OCI-M1 (cell line): ENCODE data around the gene COL5A1.
"Not testable (repeated sequence)": the region's sequence is repeated elsewhere in the genome, so short reads cannot be mapped to it uniquely, and the experiment has no call there.

Experiments
- DNase-seq: peaks from one replicate; lab custom pipeline; 2025; lab: John Stamatoyannopoulos, UW

The COL5A1 gene

DNA sequence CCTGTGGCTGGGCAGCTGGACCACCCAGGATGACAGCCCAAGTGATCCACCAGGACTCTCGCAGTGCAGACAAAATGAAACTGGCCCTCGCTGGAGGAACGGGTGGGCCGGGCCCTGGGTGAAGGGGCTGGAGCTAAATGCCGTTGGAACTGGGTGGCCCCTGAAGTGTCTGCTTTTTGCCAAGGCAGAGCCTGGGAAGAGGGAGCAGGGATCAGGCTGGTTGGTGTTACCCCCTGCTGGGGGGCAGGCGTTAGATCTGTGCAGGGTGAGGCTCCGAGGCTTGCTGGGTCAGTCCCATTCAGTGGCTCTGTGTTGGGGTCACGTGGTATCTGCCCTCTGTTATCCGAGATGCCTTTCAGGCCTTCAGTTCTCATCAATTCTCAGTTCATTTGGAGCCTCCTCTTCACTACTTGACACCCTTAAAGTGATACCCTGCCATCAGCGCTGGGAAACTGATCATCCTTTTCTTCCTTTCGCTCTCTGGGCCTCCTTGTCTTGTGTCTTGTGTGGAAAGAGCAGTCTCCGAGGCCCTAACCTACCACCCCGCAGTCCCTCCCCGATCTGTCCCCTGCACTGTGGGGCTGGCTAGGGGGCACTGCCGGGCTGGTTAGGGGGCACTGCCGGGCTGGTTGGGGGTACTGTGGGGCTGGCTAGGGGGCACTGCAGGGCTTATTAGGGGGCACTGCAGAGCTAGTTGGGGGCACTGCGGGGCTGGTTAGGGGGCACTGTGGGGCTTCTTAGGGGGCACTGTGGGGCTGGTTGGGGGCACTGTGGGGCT lies 37.3 kb downstream of the COL5A1 start:
- no peak for DNase-seq

DNA sequence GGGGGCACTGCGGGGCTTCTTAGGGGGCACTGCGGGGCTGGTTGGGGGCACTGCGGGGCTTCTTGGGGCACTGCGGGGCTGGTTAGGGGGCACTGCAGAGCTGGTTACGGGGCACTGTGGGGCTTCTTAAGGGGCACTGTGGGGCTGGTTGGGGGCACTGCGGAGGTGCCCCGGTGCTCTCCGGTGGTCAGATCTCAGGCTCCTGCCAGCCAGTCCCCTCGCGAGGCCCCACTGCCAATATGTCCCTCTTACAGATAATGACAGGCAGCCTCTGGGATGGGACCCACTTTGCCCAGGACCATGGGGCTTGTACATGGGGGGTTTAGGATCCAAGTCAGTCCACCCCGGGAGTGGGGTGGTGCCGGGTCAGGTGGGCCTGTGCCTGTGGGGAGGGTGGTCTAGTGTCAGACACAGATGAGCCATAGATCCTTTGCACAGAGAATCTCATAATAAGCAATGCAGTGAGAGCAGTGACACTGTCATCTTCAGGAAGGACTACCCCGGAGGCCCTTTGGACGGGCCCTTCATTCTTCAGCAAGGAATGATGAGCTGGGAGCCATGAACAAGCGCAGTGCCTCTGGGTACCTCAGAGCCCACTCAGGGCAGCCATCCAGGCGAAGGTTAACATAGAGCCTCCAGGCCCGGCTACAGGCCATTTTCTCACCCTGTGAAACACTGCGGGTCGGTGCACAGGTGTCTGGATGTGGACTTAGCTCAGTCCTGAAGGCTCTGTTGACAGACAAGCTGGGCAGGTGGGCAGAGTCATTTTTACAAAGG lies 38.2 kb downstream of the COL5A1 start:
- DNase-seq = no peak

DNA sequence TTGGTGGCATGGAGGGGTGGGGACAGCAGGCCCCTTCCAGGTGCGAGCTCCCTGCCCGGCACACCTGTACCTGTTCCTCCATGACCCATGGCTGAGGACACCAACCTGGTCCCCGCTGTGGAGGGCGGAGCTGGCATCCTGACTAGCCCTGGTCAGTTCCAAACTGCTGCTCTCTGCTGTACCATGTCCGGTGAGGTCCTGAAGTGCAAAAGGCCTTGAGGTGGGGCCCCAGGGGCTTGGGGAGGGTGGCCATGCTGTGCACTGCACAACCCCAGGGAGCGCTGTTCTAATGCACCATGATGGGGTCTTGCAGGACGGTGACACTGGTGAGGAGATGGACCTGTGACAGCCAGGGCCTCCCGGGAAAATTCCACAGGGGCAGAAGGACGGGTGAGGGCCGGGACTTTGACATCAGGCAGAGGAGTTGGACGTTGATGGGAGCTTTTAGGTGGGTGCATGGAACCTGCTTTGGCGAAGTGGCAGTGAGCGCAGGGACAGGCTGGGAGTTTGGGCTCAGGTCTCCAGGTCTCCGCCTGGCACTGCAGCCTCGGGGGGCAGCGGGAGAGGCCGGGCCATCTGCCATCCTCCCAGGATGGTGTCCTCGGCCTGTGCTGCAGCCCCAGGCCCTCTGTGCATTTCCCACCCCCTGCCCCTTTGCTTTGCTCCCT lies 38.9 kb downstream of the COL5A1 start:
- DNase-seq = no peak

DNA sequence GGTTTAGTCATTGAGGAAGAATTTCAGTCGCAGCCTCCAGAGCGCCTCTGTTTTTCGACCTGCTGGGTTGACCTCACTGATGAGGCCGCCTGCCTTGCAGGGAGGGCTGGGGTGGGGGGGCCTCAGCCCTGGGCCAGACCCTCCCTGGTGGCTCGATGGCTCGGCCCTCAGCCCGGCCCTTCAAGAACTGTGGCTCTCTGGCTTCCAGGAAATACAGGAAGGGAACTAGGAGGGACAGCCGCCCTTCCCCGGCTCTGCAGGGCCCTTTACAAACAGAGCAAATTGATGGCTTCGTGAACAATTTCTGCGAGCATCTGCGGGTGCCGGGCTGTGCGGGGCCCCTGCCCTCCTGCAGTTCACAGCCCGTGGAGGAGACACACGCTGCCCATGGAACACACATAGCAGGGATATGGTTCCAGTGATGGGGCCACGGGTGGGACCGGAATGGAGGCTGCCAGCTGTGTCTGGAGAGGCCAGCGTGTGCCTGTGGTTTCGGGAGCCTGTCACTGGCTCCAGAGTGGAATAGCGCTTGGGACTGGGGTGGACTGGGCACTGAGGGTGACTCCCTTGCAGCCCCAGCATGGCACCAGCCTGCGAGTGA lies 39.6 kb downstream of the COL5A1 start:
- no peak for DNase-seq

DNA sequence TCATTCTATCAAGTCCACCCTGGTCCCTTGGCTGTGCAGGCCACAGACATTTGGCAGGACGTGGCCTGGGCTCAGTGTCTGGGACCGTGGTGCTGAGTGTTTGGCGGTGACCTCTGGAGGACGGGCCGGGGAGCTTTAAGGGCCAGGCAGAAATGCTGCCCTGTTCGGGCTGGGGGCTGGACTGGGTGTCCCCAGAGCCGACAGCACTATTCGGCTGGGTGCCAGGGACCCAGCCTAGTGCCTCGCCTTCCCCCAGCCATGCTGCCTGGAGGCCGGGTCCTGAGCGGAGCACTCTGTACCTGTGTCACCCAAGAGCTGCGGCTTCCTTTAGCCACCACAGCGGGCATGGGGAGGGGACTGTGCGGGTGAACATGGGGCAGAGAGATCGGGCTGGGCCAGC lies 40.4 kb downstream of the COL5A1 start:
- no peak for DNase-seq

DNA sequence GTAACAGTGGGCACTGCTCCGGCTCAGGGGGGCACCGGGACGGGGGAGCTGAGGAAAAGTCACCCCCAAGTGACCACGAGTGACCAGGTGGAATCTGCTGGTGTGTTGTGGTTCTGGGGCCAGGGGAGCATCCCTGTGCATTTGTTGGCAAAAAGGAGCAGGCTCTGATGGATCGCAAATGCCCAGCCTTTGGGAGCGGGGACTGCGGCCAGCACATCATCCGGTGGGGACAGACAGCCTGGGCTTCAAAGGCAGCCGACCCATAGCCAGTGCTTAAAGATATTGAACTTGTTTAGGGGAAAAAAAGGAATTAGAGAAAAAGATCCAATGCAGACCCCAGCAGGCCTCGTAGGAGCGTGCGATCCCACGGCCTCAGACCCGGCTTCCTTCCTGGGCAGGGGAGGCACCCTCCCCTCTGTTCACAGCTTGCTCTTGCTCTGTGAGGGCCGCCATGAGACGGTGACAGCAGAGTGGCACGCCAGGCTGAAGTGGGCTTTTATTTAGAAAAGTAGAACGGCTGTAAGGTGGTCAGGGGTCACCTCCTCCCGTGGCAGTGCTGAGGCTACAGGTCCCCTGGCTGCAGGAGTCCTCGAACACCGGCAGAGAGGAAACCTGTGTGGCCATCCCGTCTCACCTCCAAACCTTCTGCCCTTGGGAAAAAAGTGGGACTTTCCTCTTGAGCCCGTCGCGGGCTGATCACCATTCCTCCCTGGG lies 41.2 kb downstream of the COL5A1 start:
- no peak for DNase-seq

DNA sequence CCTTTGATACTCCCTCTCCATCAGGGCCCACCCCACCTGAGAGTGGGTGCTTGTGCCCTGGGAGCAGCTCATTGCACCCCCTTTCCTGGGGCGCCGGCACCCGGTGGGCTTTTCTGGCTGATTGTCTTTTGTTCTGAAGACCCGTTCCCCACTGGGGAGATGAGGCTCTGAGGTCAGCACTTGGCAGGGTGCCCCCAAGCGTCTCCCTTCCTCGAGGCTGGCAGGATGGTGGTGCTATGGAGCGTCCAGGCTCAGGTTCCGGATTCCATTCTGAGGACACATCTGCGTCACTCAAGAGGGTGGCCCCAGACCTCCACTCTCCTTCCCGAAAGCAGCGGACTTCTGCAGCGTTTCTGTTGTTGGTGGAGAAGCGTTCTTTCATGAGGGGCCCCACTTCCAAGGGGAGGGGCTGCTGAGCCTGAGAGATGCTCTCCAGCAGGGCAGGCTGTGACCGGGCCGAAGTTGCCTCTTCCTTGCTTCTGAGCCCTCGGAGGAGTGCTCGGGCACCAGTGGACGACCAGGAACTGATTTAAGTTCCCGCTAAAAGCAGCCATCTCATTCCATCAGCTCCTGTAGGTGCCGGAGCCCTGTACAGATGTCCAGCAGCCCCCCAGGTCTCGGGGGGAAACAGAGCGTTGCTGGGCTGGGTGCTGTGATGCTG lies 42.2 kb downstream of the COL5A1 start:
- DNase-seq = no peak

DNA sequence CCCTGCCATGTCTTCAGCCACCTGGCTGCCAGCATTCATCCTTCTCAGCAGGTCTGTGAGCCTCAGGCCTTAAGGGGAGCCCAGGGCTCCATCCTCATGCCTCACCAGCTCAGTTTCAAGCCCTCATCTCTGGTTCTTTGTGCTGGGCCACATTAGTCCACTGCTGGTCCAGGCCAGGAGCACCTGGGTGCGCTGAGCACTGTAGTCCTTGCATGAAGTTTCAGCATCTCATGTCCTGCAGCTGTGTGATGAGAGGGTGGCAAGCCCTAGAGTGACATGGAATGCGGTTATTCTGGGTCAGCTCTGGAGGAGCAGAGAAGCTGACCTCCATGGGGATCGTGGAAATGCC lies 42.7 kb downstream of the COL5A1 start:
- no peak for DNase-seq

DNA sequence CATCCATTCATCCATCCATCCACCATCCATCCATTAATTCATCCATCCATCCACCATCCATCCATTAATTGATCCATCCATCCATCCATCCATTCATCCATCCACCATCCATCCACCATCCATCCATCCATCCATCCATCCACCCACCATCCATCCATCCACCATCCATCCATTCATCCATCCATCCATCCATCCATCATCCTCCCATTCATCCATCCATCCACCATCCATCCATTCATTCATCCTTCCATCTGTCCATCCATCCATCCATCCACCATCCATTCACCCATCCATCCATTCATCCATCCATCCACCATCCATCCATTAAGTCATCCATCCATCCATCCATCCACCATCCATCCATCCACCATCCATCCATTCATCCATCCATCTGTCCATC lies 43.3 kb downstream of the COL5A1 start:
- DNase-seq = not testable (repeated sequence)

DNA sequence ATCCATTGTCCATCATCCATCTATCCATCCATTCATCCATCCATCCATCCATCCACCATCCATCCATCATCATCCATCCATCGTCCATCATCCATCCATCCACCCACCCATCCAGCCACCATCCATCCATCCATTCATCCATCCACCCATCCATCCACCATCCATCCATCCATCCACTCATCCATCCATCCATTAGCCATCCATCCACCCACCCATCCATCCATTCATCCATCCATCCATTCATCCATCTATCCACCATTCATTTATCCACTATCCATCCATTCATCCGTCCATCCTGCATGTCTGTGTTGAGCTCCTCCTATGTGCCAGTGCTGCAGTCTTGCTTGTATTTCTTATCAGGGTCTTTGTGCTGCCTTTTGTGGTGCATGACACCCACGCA lies 44.2 kb downstream of the COL5A1 start:
- no peak for DNase-seq

DNA sequence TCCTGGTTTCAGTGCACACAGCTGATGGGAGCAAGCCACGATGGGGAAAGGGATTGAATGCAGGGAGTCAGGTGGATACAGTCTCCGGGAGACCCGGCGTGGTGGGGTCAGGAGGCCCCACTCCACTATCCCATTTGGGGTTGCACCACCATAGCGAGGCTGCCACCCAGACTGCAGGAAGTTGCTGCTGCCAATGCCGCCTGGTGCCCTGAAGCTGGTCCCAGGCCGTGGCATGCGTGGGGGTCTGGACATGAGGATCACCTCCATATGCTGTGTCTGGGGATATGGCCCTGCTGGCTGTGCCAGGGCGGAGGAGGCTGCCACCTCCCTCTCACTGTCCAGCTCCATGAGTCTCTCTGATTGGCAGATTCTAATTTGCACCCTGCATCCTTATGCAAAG lies 45.3 kb downstream of the COL5A1 start:
- DNase-seq = no peak

DNA sequence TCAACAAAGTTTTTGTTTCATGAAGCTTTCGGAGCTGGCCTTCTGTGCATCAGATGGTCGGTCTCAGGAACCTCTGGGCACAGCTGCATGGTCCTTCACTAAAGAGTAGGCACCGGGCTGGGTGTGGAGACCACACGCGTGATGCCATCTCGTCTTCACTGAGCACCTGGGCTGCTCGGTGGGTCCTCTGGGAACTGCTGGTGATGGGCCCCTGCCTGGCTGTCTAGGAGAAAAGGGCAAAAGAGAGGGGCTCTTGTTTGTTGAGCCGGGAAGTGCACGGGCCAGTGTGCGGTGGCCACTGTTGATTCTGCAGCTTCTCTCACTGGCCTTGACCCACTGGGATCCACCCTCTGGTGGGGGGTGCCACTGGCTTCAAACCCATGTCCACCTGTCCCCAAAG lies 46.0 kb downstream of the COL5A1 start:
- DNase-seq = no peak

DNA sequence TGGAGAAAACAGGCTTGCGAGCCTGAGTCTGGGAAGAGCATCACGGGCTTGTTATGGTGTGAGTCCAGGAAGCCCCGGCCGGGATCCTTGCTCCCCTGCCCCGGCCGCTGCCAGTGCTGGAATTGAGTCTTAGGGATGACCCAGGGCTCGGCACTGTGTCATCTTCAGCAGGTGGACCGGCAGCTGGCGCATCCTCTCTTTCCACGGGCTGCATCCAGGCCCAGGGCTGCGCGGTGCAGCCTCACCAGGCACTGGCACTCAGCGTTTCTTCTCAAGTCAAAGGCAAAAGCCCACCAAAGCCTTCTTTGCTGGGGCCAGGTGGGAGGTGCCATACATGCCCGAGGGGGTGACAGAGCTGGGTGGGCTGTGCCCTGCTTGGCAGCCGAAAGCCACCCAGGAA lies 46.6 kb downstream of the COL5A1 start:
- DNase-seq = no peak

DNA sequence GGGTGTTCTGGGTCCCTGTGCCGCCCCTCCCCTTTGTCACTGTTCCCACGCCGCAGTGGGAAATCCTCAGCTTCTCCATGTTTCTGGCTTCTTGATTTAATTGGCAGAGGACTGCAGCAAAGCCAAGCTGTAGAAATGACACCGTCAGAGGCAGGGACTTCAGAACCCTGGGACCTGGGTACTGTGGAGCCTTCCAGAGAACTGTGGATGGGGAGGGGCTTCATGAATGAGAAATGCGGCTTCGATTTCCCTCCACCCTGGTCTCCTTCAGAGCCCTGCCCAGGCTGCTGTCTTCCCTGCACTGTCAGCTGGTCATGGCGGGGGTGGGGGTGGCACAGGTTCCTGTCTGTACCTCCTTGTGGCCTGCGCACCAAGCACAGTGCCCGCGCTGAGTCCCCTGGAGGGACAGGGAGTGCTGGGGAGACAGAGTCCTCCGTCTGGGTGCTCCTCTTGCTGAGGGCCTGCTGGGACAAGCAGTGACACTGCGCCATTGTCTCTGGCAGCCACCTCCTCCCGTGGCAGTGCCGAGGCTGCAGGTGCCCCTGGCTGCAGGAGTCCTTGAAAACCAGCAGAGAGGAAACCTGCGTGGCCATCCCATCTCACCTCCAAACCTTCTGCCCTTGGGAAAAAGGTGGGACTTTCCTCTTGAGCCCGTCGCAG lies 47.2 kb downstream of the COL5A1 start:
- DNase-seq = no peak

DNA sequence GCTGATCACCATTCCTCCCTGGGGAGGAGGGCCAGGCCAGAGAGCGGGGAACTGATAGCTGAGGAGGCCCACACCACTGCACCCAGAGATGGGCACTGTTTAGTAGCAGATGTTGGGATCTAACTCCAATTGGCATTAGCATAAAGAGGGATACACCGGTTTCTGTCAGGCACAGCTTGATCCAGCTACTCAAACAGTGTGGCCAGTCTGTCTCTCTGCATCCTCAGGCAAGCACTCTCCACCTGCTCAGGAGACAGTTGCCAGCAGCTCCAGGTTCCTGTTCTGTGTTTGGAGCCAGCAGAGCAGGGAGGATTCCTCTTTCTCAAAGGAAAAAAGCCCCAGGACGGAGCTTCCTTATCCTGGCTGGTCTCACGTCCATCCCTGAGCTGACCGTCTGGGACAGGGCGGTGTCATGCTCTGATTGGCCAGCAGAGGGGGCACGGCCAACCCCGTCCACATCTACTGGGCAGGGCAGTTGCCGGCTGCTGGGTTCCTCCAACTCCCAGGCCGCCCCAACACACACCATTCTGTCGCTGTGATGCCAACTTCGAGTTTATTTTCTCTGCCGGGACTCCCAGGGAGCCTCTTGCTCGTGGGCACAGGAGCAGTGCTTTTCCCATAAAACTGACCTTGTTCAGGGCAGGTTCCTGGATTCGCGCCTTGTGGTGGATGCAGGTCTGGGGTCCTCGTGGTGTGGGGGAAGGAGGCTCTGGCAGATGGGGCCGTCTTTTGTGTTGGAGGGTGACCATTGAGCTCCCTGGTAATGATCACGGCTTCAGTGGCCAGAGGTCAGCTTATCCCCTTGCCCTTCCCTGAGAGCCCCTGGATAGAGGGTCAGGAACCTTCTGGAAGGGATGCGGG lies 47.9 kb downstream of the COL5A1 start:
- DNase-seq = peak; percentile 58

DNA sequence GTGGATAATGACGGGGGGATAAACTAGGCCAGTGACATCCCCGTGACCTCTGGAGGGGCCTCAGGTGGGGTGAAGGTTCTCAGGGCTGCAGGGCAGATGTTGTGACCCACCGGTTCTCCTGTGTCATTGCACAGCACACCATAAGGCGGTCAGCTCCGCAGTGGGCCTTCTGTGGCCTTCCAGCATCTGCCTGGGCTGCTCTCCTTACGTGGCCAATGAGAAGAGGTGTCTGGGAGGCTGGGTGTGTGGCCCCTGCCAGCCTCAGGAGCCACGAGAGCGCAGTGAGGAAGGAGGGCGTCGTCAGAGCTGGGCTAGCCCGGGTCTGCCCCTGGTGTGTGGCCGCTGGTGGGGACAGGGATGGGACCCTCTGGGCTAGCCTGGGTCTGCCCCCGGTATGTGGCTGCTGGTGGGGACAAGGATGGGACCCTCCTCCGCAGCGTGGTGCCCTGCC lies 48.7 kb downstream of the COL5A1 start:
- no peak for DNase-seq

DNA sequence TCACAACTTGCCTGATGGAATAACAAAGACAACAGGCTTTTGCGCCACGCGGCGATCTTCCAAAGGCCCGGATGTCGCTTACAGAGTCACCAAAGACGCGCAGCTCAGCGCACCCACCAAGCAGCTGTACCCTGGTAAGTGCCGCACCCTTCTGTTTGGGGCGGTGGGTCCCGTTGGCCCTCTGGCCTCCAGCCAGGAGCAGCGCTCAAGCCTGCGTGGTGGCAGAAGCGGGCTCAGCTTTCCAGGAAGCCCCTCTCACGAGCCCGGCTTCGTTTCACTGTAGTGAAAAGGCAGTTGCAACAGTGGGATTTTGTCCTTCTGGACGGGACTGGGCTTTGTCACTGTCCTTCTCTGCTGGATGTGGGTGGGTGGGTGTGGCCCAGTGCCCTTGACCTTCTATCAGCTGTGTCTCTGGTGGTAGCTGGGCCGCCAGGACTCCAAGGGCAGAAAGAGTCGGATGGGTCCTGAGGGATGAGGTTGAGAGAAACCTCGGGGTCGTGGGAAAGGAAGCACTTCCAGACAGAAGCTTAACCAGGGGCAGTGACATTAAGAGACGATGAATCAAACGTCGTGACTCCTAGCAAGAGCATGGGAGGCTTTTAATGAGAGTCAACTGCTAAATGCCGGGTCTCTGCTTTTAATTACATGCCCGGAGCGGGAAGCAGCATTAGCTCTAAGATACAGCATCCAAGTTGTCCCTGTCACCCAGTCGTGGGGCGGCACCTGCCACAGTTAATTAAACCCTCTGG lies 49.5 kb downstream of the COL5A1 start:
- no peak for DNase-seq

DNA sequence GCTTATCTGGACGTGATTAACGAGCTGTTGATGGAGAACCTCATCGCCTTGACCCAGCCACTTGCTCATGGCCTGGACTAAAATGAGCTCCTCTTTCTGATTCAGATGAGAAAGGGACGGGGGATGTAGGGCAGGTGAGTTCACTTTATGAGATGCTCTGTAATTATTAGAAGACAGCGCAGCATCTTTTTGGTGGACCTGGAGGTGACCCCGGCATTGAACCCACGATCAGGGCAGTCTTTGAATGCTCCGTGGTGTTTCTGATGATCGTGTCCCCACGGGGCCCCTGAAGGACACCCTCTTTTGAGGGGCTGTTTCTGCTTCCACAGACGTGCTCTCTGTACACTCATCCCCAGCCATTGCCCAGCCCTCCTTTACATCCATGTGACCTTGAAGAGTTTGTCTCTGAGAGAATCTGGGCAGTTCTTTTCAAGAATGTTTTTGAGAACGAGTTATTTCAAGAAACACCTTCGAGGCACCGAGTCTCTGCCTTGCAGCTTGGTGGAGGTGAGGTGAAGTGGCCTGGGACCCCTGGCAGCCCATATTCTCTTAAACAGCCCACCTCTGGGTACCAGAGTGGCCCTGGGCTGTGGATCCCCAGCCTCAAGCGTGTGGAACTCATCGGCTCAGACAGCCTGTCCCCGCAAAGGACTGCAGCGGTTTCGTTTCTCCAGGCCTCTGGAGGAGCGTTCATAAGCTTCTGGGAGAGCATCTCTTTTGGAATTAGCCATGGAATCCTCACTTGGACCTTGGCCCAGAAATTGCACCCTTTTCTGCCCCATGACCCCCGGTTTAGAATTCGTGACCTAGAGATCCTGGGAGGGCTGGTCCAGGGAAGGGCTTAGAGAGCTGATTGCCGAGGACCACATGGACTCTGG lies 50.3 kb downstream of the COL5A1 start:
- no peak for DNase-seq
